Measurements from ENCODE around the gene CMA1.

DNA sequence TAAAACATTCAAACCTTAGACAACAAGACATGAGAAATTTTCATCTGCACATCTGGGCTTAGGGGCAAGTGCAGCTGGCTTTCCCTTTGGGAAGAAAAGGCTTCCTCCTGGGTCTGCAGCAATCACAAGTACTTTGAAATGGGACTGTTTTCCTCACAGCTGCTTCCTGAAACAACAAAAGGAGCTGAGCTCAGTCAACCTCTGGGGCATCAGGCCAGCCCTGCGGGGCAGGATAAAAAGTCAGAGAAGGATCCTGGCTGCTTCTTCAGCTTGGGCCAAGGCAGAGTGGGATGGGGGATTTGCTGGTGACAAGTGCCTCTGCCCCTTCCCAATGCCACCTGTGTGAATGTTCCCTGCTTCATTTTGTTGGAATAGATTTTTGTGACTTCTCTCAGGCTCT, 49.3 kb downstream of the CMA1 start:
- TF ChIP-seq CTCF (IDR thresholded peaks at IDR 0.05; ENCODE audit: insufficient read depth, low read depth, low read length) (no peak), EZH2 (IDR thresholded peaks at IDR 0.05; ENCODE audit: insufficient read depth, low read length) (no peak)

Data from astrocyte (in vitro differentiated cells and primary cell).